ENCODE results near the gene FAF1.

DNA sequence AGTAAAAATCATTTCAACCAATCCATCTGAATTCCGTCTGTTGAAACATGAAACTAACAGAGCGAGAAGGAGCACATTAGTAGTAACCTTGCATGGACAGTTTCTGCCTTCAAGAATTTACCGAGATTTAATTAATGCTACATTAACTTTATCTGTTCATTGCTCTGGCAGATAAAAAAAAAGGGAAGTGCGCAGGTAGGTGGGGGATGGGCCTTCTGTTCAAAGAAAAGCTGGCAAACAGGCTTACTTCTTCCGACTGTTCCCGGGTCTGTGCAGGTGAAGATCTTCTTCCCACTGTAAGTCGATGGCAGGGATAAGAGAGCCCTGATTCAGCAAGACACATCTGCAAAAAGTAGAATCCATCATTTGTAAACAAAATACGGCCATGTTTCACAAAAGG lies 364.2 kb downstream of the FAF1 start:
- TF ChIP-seq, protein P1, sequence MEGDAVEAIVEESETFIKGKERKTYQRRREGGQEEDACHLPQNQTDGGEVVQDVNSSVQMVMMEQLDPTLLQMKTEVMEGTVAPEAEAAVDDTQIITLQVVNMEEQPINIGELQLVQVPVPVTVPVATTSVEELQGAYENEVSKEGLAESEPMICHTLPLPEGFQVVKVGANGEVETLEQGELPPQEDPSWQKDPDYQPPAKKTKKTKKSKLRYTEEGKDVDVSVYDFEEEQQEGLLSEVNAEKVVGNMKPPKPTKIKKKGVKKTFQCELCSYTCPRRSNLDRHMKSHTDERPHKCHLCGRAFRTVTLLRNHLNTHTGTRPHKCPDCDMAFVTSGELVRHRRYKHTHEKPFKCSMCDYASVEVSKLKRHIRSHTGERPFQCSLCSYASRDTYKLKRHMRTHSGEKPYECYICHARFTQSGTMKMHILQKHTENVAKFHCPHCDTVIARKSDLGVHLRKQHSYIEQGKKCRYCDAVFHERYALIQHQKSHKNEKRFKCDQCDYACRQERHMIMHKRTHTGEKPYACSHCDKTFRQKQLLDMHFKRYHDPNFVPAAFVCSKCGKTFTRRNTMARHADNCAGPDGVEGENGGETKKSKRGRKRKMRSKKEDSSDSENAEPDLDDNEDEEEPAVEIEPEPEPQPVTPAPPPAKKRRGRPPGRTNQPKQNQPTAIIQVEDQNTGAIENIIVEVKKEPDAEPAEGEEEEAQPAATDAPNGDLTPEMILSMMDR (IDR thresholded peaks at IDR 0.05): no peak
- no peak for TF ChIP-seq POLR2A (IDR thresholded peaks at IDR 0.05)
